Measurements from ENCODE around the gene CLDN9. TPM values are rescaled to one million over a fixed set of nuclear protein-coding genes. Genes with fewer than 3 reads are reported as not detected.
A peak's percentile ranks its signal among the peaks of the same experiment; 100 is the strongest.

Gene CLDN9
- total and polyA plus RNA-seq, 10 donors: 0.06 to 1.7 (median 0.44) TPM

- 87 to 92% (median 91%) methylated on average over 21 to 22 of the region's 22 CpGs for WGBS, 5 donors
- peaks cover 0 to 44% (median 0%) of the 10 kb centered on the region in 6 donors for H3K36me3 ChIP-seq
- no peaks in the 10 kb centered on the region for H3K9me3 ChIP-seq
- intact Hi-C loops (cut with DNase I; ENCODE audit: low total_unique reads): loop anchor here (5.0 to 10.0 kb wide), 2 partner anchors 70 to 107 kb away; no protein-coding TSS in a partner anchor
- peaks cover 21 to 87% (median 63%) of the 10 kb centered on the region in 6 donors for H3K4me1 ChIP-seq
- no peaks in the 10 kb centered on the region for H3K27me3 ChIP-seq (replicated peaks in 1 of 7)
- TF ChIP-seq POLR2AphosphoS5 (IDR thresholded peaks at IDR 0.05): peak in 1 of 3 donors; percentile 31
- no peak for TF ChIP-seq POLR2A (IDR thresholded peaks at IDR 0.05)
- H3K27ac ChIP-seq: peak overlapping the region in 7 of 8 donors; percentile 86 to 96 (median 92)
- DNase-seq: peak; percentile 80
- peak overlapping the region; percentile 71 to 97 (median 80) for H3K4me3 ChIP-seq
These were observed 44.7 kb downstream of the CLDN9 start for GRCh38 chr16:3057181-3058138.

GRCh38 chr16:3058139-3059030 lies 45.7 kb downstream of the CLDN9 start:
- peak; percentile 91 for DNase-seq
- 7 to 11% (median 8%) methylated on average over 21 to 77 of the region's 77 CpGs for WGBS, 5 donors
- intact Hi-C loops (cut with DNase I; ENCODE audit: low total_unique reads): loop anchor here (5.0 to 10.0 kb wide), 2 partner anchors 69 to 106 kb away; no protein-coding TSS in a partner anchor
- H3K4me3 ChIP-seq: peak overlapping the region; percentile 71 to 97 (median 80)
- H3K27me3 ChIP-seq (replicated peaks in 1 of 7): no peaks in the 10 kb centered on the region
- peaks cover 21 to 95% (median 63%) of the 10 kb centered on the region in 6 donors for H3K4me1 ChIP-seq
- H3K9me3 ChIP-seq: no peaks in the 10 kb centered on the region
- TF ChIP-seq CTCF (IDR thresholded peaks at IDR 0.05 in 8 of 11, conservative IDR thresholded peaks at IDR 0.05 in 3 of 11) (peak in 1 of 11 experiments; percentile 10), POLR2A (IDR thresholded peaks at IDR 0.05) (no peak), POLR2AphosphoS5 (IDR thresholded peaks at IDR 0.05) (peak in 2 of 3 donors; percentile 8 to 68)
- peak overlapping the region; percentile 86 to 96 (median 90) for H3K27ac ChIP-seq
- H3K36me3 ChIP-seq: peaks cover 0 to 44% (median 0%) of the 10 kb centered on the region in 6 donors

GRCh38 chr16:3059041-3059722 lies 46.5 kb downstream of the CLDN9 start:
- H3K27ac ChIP-seq: peak overlapping the region; percentile 86 to 96 (median 90)
- H3K27me3 ChIP-seq (replicated peaks in 1 of 7): no peaks in the 10 kb centered on the region
- TF ChIP-seq POLR2AphosphoS5 (IDR thresholded peaks at IDR 0.05) (peak; percentile 85 to 91 (median 86)), POLR2A (IDR thresholded peaks at IDR 0.05) (peak in 1 of 3 donors; percentile 17), CTCF (IDR thresholded peaks at IDR 0.05 in 8 of 11, conservative IDR thresholded peaks at IDR 0.05 in 3 of 11) (peak; percentile 83 to 99 (median 97))
- peaks cover 21 to 98% (median 63%) of the 10 kb centered on the region in 6 donors for H3K4me1 ChIP-seq
- peaks cover 0 to 39% (median 0%) of the 10 kb centered on the region in 6 donors for H3K36me3 ChIP-seq
- H3K4me3 ChIP-seq: peak overlapping the region; percentile 71 to 97 (median 80)
- intact Hi-C loops (cut with DNase I; ENCODE audit: low total_unique reads): loop anchor here (5.0 to 10.0 kb wide), 2 partner anchors 68 to 106 kb away; no protein-coding TSS in a partner anchor
- H3K9me3 ChIP-seq: no peaks in the 10 kb centered on the region
- whole genome bisulfite sequencing, 5 donors: 0 to 2% (median 1%) methylated on average over 13 to 67 of the region's 67 CpGs
- DNase-seq: peak; percentile 98

All from spleen (tissue), 11 donors.